NT2/D1 (cell line): ENCODE measurements around the gene PRR36.

Source experiments
- YY1 ChIP-seq: IDR thresholded peaks from 2 replicates; pipeline ENCODE4 v1.6.1; 2011; ENCODE audit not compliant: insufficient read length, insufficient read depth
- ZNF274 ChIP-seq: IDR thresholded peaks from 2 replicates; pipeline ENCODE4 v1.6.1; 2011; ENCODE audit warnings: mild to moderate bottlenecking, low read depth, low read length

GRCh38 chr19:7851623-7852500 lies 22.3 kb downstream of the PRR36 start:
- TF ChIP-seq YY1: no peak
- TF ChIP-seq ZNF274: no peak
